HG02798 (cell line): ENCODE data around the gene PIK3CA.

Source experiments
- ATAC-seq: cut with Tn5 transposase; IDR thresholded peaks from one replicate; pipeline ENCODE4 v1.9.1; 2021; ENCODE audit warnings: mild to moderate bottlenecking; ENCODE audit not compliant: unreplicated experiment, poor library complexity

Gene PIK3CA

DNA sequence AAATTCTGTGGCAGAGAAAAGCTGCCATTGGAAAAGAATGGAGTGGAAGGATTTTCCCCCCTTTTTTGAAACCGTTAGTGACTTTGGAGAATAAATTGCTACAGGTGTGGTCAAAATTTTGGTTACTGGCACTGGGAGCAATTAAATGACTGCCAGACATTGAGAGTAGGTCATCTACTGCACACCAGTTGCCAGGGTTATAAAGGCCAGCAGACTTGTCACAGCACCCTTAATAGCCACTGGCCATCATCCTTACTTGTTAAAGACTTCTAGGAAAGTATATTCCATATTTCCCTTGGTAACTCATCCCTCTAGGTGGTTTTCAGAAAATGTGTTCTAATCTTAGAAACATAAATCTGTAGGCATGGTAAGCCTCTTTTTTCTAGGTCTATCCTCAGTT is 8.0 kb downstream of the PIK3CA start:
- no peak for ATAC-seq

DNA sequence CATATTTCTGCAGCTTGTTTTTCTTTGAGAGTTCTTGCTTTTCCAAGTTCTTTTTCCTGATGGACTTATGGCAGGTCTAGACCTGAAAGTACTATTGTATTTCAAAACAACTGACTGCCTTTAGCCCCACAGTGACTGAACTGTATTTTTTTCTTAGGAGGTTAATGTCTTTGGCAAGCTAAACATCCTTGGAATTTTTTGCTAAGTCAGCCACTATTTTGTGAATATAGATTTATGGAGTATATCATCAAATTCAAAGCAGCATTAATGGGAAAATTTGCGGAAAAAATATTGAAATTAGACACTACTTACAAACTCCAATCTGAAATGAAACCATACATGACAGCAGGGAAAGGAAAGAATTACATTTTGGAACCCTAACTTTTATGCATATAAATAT is 8.6 kb downstream of the PIK3CA start:
- ATAC-seq = no peak

DNA sequence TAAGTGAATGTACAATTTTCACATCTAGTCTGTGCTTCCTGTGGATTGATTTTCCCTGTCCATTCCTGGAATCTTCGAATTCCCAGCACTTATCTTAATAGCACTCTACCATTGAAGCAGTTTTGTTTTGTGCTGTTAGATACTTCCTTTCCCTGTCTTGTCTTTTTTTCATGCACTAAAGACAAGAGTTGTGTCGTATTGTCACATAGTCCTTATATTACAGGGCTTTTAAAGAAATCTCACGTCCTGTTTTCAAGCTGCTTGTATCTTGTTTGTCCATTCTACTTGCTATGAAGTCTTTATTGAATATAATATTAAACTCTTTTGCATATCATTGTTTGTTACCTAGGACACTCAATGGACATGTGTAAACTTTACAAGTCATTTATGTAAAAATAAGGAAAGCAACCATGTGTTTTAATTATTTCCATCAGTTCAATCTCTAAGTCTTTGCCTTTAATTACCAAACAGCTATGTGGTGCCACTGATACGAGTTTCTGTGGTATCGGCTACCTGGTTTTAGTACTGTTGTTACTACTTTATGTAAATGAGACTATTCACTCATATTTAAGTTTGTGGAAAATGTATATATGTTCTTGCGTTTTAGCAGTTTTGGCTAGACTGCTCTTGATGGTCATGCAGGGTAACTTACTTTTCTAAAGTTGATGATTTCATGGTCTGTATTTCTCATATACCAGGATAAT is 10.3 kb downstream of the PIK3CA start:
- no peak for ATAC-seq

DNA sequence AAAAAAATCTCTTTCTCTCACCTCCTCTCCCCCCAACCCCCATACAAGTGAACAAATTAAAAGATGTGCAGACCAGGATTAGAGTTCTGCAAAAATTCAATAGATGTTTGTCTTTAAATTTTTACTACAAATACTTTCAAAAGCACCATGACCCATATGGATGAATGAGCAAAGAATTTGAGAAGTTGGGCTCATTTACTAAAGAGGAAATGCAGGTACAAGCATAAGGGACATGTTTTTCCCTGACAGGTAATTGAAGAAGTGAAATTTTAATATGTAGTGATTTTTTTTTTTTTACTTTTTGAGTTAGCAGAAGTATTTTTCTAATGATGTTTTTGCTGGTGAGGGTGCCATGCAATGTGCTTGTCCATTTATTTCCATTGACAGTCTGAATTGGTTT is 15.3 kb downstream of the PIK3CA start:
- ATAC-seq = no peak

DNA sequence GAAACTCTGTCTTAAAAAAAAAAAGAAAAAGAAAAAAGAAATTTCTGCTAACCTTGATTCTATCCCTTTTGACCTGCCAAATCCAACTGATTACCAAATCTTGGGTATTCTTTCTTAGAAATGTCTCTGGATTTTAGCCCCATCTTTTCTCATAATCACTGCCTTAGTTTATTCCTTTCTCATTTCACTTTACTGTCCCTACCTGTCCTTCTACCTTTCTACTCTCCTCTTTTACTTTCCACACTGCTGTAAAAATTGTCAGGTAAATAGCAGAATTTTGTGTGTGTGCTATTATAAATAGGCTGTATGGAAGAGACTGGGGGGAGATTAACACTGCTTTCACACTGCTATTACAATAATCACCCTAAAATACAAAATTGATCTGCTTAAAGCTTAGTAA is 16.7 kb downstream of the PIK3CA start:
- ATAC-seq = no peak

DNA sequence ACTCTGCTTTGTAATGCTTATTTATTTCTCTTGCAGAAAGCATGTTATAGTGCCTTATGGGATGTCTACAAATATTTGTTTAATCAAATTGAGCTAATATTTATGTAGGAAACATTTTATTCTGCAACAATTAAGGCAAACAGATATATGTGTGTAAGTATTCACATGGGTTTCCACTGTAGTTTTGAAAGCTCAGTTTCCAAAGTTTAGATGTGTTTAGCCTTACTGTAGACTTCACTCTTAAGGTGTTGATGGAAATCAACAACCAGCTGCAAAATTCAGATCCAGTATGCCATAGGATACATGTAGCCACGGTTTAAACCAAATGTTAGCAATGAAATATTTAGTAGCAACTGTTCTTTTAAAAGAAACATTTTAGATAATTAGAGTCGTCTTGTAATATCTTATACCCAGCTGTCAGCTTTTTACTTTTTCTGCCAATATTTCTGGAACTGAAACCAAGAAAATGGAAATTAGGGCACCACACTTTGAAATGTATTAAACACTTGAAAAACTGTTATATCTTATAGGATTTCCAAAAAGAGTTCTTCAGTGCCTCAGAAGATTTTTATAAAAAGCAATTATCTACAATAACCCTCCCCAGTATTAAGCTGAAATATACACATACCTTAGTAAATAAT is 18.5 kb downstream of the PIK3CA start:
- peak; percentile 51 for ATAC-seq

DNA sequence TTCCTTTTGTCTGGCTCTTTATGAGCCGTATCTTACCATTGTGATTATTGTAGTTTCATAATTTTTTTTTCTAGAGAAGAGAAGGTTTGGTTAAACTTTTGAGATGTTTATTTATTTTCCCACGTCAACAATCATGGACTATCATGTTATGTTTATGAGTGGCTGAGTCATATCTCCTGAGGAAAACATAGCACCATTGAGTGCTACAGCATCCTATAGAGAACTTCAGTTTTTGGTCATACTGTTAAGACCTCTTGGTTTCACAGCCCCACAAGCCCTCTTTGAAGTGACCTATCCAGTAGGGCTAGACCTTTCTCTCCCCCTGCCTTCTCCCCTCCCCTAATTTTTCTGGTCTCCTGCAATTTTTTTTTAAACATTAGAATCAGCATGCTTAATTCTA is 20.8 kb downstream of the PIK3CA start:
- ATAC-seq = no peak

DNA sequence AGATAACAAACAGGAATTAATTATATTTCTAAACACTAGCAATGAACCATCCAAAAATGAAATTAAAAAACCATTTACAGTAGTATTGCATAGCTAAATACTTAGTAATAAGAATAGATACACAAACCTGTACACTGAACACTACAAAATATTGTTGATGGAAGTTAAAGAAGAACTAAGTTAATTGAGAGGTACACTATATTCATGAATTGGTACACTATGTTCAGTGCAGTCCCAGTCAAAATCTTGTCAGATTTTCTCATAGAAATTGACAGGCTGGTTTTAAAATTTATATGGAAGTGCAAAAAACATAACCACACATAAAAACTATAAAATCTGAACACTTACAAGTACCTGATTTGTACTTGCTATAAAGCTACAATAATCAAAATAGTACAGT is 24.4 kb downstream of the PIK3CA start:
- ATAC-seq = no peak

DNA sequence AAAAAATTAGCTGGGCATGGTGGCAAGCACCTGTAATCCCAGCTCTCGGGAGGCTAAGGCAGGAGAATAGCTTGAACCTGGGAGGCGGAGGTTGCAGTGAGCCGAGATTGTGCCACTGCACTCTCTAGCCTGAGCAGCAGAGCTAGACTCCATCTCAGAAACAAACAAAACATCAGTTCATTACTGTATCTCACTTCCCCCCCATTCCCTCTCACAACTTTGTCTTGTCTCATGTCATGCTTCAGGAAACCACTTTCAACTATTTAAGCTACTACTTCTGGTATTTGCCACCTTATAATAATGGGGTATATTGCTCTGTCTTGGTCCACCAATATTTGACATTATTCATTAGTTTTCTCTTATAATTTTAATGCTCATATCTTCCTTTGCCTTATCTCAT is 26.2 kb downstream of the PIK3CA start:
- peak; percentile 72 for ATAC-seq

DNA sequence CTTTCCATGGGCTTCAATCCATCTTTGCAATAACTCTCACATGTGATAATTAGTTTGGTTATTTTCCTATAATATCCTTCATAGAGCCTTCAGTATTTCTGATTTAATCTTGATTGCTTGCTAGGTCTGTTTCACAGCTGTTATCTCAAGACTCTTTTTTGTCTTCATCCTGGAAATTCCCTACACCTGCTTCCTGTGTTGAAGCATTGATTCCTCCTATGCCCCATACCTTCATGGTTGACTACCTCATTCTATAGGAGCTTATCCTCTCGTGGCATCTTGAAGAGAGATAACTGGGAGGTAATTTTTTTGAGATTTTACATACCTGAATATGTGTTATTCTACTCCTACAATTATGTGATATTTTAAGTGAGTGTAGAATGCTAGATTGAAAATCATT is 26.7 kb downstream of the PIK3CA start:
- no peak for ATAC-seq

DNA sequence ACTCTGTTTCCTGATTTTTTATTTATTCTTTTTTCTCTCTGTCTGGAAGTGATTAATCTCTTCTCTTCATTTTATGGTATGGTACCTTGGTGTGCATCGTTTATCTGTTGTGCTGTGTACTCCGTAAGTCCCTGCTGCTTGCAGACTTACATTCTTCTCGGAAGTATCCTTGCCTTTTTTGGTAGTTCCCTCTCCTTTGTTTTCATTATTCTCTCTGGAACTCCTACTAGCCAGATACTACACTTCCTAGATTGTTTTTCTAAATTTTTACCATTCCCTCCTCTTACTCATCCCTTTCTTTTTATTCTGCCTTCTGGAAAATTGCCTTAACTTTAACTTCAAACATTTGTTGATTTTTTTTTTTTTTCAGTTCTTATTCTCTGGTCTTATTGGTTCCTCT is 27.2 kb downstream of the PIK3CA start:
- ATAC-seq = no peak

DNA sequence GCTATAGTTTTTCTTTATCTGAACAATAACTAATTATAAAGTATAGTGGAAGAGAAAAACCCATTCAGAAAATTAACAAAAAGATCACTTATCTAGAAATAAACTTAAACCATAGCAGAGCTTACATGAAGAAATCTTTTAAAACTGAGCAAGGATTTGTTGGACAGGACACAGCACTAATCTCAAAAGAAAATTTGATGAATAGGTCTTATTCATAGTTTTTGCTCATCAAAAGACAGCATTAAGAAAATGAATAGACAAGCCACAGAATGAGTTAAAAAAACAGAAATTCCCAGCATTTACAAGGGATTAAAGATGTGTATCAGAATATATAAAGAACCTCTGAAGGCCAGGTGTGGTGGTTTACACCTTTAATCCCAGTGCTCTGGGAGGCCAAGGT is 29.5 kb downstream of the PIK3CA start:
- no peak for ATAC-seq

DNA sequence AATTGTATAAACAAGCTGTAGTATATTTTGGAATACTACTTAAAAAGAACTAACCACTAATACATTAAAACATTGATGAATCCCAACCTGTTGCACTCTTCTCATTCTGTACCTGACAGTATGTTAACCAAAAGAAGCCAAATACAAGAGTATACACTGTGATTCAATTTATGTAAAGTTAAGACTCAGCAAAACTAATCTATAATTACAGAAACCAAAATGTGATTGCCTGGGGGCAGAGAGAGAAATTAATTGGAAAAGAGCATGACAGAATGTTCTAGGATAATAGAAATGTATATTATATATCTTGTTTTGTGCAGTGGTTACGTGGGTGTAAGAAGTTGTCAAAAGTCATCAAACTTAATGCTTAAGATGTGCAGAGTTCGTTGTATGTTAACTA is 31.1 kb downstream of the PIK3CA start:
- no peak for ATAC-seq

DNA sequence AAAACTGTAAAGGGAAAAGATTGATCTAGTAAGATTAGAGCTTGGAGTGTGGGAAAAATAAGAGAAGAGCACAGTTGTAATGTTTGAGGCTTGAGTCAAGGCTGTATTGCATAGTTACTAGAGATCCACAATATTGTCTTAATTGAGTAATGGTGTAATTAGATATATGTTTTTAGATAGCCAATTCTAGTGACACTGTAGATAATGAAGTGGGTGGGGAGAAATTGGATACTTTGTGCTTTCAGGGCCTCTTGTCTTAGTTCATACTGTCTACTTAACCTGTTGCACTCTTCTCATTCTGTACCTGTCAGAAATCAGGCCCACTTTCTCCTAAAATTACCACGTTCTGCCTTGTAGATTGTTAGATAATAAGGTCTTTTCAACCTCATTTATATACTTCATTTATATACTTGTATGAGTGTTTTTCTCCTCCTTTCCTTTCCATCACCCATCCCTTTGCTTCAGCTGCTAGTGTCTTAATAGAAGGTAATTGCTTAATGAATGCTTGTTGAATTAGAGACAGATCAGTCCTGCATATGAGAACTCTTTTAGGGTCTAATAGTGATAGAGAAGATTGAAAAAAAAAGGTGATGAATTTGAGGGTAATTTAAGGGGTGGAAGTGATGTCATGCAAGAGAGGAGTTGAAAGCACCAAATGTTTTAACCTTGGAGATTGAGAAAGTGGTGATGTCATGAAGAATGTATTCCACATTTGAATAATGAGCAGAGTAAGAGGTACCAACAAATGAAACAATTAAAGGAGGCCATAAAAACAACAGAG is 32.0 kb downstream of the PIK3CA start:
- ATAC-seq = no peak

DNA sequence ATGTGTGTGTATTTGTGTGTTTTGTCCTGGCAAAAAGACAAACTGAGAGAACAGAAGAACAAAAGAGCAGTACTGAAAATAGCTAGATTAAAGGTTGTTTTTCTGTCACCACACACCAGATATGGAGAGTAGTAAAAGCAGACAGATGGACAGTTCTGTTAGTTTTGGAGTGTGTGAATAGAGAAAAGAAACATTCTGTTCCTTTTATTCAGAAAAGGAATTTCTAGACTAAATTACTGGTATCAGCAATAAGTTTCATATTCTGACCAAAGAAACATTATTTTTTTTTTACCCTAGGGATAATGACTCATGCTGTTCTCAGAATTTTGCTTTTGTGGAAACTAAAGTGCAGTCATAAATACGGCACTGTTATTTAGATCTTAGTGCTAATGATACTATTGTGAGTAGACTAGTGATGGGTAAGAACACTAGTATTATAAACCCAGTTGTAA is 32.9 kb downstream of the PIK3CA start:
- peak; percentile 66 for ATAC-seq

DNA sequence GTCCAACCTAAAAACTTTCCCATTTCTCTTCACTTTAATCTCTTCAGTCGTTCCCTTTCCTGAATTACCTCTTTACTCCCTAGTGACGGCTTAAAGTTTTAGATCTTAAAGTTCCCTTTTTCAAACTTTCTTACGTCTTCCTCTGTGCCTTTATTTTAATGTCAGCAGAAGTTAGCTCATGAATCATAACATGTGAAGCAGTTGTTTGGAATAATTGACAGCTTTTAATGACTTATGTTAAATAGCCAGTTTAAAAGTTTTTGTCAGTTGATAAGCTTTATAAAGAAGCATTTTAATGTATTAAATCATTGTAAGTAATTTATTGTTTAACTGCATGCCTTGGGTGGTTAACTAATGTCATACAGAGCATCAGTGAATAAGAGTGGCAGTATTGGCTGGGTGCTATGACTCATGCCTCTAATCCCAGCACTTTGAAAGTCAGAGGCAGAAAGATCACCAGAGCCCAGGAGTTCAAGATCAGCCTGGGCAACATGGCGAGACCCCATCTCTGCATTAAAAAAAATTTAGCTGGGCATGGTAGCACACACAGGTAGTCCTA is 33.9 kb downstream of the PIK3CA start:
- no peak for ATAC-seq

DNA sequence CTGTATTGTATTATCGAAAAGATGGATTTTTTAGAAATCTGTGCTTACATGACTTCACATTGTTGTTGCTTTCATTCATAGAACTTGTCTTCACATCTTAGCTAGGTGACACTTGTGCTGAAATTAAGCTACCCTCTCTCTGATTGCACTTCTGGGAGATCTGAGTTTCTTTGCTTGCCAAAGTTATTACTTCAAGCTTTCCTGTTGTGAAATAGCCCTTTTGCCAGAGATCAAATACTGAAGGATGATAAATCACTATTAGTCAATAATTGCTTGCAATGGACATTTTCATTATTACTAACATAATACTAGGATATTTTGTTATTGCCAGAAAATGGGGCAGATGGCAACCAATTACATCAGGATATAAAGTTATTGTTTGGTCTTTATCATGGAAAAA is 34.7 kb downstream of the PIK3CA start:
- ATAC-seq = no peak

DNA sequence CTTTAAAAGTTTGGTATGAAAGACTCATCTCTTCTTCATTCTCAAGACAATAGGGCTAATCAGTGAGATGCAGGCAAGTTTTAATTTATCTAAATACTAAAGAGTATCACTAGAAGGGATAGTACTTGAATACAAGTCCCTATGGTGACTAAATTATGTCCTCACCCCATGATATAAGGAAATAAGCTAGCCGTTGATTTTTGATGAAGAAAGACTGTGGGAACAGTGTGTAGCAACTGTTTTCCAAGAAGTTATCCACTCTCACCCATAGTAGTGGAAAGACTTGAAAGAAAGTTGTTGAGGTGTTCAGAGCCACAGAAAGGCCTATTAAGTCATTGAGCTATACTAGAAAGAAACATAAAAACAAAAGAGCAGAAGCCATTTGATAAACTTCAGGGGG is 36.7 kb downstream of the PIK3CA start:
- ATAC-seq = no peak

DNA sequence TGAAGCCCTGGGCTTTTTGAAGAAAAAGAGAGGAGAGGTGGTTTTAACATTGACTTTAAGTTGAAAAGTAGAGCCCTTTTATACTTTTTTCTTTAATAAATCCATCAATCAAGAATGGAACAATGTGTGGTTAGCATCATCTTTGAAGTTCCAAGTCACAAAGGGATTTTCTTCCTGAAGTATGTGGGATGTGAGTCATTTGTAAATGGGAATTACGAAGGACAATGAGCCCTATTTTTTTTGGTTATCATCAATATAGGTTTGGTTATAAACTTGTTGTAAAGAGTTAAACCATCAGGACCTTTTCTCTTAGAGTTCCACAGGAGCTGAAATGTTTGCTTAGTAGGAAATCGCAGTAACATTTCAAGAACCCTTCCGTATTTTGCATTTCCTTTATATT is 38.3 kb downstream of the PIK3CA start:
- no peak for ATAC-seq

DNA sequence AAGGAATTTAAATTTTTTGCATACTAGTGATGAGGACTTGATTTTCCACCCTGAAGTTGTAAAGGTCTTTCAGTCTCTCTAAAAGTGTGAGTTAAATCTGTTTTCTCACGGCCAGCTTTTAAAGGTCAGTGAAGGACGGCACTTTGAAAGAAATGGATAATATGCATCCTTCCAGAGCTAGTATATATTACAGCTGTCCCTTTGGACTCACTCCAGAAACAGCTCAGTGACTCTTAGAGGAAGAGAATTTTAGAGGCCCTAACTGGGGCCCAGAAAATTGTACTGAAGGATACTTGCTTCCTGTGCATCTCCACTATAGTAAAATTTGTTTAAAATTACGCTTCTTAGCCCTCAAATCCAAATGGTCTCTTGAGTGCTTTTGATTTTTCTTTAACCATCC is 41.6 kb downstream of the PIK3CA start:
- ATAC-seq = no peak

DNA sequence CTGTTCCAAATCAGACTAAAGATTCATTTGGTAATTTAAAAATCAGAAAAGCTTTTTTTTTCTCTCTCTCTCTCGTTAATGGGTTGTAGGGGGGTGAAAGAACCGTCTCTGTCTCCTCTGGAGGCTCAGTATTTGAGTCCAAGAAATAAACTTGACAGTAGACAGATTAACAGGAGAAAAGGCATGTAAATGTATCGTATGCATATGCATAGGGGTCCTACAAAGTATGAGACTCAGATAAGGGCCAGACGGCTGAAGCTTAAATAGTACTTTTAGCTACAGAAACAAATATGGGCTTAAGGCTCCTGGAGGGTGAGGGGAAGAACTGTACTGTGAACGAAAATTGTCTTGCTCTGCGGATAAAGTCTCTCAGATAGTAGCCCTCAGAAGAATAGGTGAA is 42.4 kb downstream of the PIK3CA start:
- no peak for ATAC-seq
